HepG2 (cell line): ENCODE data around the gene NKX1-1. TPM values are rescaled to one million over a fixed set of nuclear protein-coding genes. Genes with fewer than 3 reads are reported as not detected.

ENCODE experiments used
- ATAC-seq: fragments of 200-7000 bp; cut with Tn5 transposase; 3 replicates; pipeline ENCODE4 v1.9.1; 2020; ENCODE audit warnings: mild to moderate bottlenecking, moderate library complexity
- BruUV-seq: library from RNA; stranded (reverse); fragments of 400-500 nt; replicated peaks from 2 replicates; lab custom pipeline; 2021; lab: Mats Ljungman, UMichigan
- CTCF ChIA-PET: fragments of 300-600 bp; formaldehyde crosslinking; extraction: SDS; loops from one replicate; lab custom pipeline; 2021; ENCODE audit warnings: low total read pairs, inconsistent platforms, low intra/inter-chr PET ratio; lab: Yijun Ruan, JAX
- POLR2A ChIA-PET: fragments of 350-600 bp; sonication (Branson Sonifier 250); formaldehyde crosslinking; loops from one replicate; lab custom pipeline; 2020; ENCODE audit warnings: antibody characterized with exemption, inconsistent platforms; lab: Yijun Ruan, JAX
- DNase-seq: peaks from one replicate; pipeline ENCODE4 v3.0.0-alpha.2; 2015; ENCODE audit warnings: low spot score
- FAIRE-seq: peaks from 3 replicates; lab custom pipeline; 2011; peaks lifted over from hg19 to GRCh38; lab: Jason Lieb, UNC
- H2AFZ ChIP-seq: one replicate; pipeline ENCODE4 v1.6.1; 2011; ENCODE audit warnings: low read length, inconsistent platforms
- H3K27ac ChIP-seq: fragments of 300-600 bp; 3 replicates; pipeline ENCODE4 v1.8.0; 2011; ENCODE audit warnings: mixed run types, mild to moderate bottlenecking, mixed read lengths, low read length, inconsistent platforms; ENCODE audit not compliant: insufficient read depth; ENCODE audit errors: extremely low read length
- H3K27me3 ChIP-seq, 2 experiments: fragments of 200-600 bp in 1 of 2; 2 replicates in 1 of 2; 3 replicates in 1 of 2; pipeline versions ENCODE4 v1.6.0 to v1.8.0; 2011; ENCODE audit warnings: low read length in 2 of 2, mild to moderate bottlenecking in 2 of 2, moderate library complexity in 2 of 2, inconsistent platforms in 1 of 2; ENCODE audit not compliant: insufficient read depth in 2 of 2, control insufficient read depth in 1 of 2
- H3K36me3 ChIP-seq, 2 experiments: fragments of 200-600 bp in 1 of 2; replicated peaks in 1 of 2; 2 replicates in 1 of 2; 3 replicates in 1 of 2; pipeline versions ENCODE4 v1.5.1 to v1.8.0; 2011; ENCODE audit warnings: low read length in 2 of 2, inconsistent platforms in 1 of 2; ENCODE audit not compliant: insufficient read depth in 2 of 2, control insufficient read depth in 1 of 2
- H3K4me1 ChIP-seq: 2 replicates; pipeline ENCODE4 v1.5.1; 2012; ENCODE audit warnings: low read length, inconsistent platforms; ENCODE audit not compliant: insufficient read depth
- H3K4me2 ChIP-seq: 2 replicates; pipeline ENCODE4 v1.6.0; 2011; ENCODE audit warnings: low read depth, low read length, inconsistent platforms
- H3K4me3 ChIP-seq, 3 experiments: fragments of 200-600 bp in 1 of 3; sonication (generic), shearing (Covaris generic) in 1 of 3; replicated peaks in 1 of 3; 2 replicates each; pipeline ENCODE4 v1.5.1; 2011 to 2016; ENCODE audit warnings: low read length in 3 of 3, inconsistent platforms in 2 of 3, low read depth in 2 of 3, mild to moderate bottlenecking in 2 of 3, control low read depth in 1 of 3, mixed read lengths in 1 of 3; ENCODE audit not compliant: insufficient read depth in 1 of 3
- H3K79me2 ChIP-seq: one replicate; pipeline ENCODE4 v1.6.1; 2011; ENCODE audit warnings: low read length, inconsistent platforms; ENCODE audit not compliant: insufficient read depth
- H3K9ac ChIP-seq: 2 replicates; pipeline ENCODE4 v1.6.0; 2011; ENCODE audit warnings: mild to moderate bottlenecking, low read depth, low read length, inconsistent platforms; ENCODE audit not compliant: insufficient read depth
- H3K9me3 ChIP-seq: 2 replicates; pipeline ENCODE4 v1.5.1; 2012; ENCODE audit warnings: mild to moderate bottlenecking, low read length
- H4K20me1 ChIP-seq: 2 replicates; pipeline ENCODE4 v1.6.0; 2011; ENCODE audit warnings: inconsistent platforms, mild to moderate bottlenecking, low read length, moderate library complexity; ENCODE audit not compliant: insufficient read depth
- CEBPB ChIP-seq: IDR thresholded peaks from 2 replicates; pipeline ENCODE4 v1.6.1; 2011; ENCODE audit warnings: low read depth, low read length, improper control_type of control experiment, borderline replicate concordance
- GATAD2A ChIP-seq: IDR thresholded peaks from 2 replicates; pipeline ENCODE4 v1.6.1; 2016
- PHF8 ChIP-seq: sonication (generic); formaldehyde crosslinking; IDR thresholded peaks from 2 replicates; pipeline ENCODE4 v1.5.0; 2020; ENCODE audit warnings: missing genetic modification reagents
- ZNF264 ChIP-seq: sonication (generic); formaldehyde crosslinking; IDR thresholded peaks from 2 replicates; pipeline ENCODE4 v1.4.0; 2020; ENCODE audit warnings: missing genetic modification reagents
- WGBS: methylation state at CpG from one replicate; pipeline ENCODE4 v1.1.6; 2017; ENCODE audit warnings: low lambda C conversion rate; 5-methylcytosine and 5-hydroxymethylcytosine counted together
- in situ Hi-C: cut with HindIII; loops from 2 replicates; pipeline ENCODE4 v1.10.0; 2017; ENCODE audit warnings: low pct_unique_long_range_greater_than_20kb; ENCODE audit not compliant: extremely low pct_ligation_motif_present
- intact Hi-C: fragments of 100-400 bp; cut with micrococcal nuclease; formaldehyde crosslinking; loops from one replicate; pipeline ENCODE4 v1.10.0; 2022; ENCODE audit not compliant: unreplicated experiment
- polyA plus RNA-seq, 8 experiments: library from polyadenylated mRNA; depleted of rRNA in 3 of 8; stranded (reverse) in 7 of 8; unstranded in 1 of 8; fragments of >200 nt; fragmentation: Illumina TruSeq in 4 of 8; extraction: Trizol in 4 of 8; gene quantifications; 2 replicates each; pipeline versions ENCODE4 v1.2.1 to v1.2.3, GENCODE V29; 2011 to 2016; ENCODE audit warnings: low read depth in 4 of 8, missing spikeins in 1 of 8, mixed read lengths in 1 of 8; ENCODE audit not compliant: insufficient read depth in 1 of 8
- total RNA-seq, 5 experiments: library from RNA; depleted of rRNA; stranded (reverse); fragments of >200 nt; fragmentation: Illumina TruSeq; extraction: Trizol; gene quantifications; 2 replicates each; pipeline ENCODE4 v1.2.3, GENCODE V29; 2016; ENCODE audit warnings: low read depth in 1 of 5
- TF ChIP-seq, protein P1 (sequence below): sonication (generic); formaldehyde crosslinking; IDR thresholded peaks from one replicate; pipeline ENCODE4 v1.5.1; 2020; ENCODE audit warnings: mild to moderate bottlenecking, missing genetic modification reagents; ENCODE audit errors: not compliant biosample characterization

Gene NKX1-1
- total and polyA plus RNA-seq, 2 of the 13 experiments (the other 11 are each of a cell fraction or from before 2014, with no cell fraction given), result not detected

DNA sequence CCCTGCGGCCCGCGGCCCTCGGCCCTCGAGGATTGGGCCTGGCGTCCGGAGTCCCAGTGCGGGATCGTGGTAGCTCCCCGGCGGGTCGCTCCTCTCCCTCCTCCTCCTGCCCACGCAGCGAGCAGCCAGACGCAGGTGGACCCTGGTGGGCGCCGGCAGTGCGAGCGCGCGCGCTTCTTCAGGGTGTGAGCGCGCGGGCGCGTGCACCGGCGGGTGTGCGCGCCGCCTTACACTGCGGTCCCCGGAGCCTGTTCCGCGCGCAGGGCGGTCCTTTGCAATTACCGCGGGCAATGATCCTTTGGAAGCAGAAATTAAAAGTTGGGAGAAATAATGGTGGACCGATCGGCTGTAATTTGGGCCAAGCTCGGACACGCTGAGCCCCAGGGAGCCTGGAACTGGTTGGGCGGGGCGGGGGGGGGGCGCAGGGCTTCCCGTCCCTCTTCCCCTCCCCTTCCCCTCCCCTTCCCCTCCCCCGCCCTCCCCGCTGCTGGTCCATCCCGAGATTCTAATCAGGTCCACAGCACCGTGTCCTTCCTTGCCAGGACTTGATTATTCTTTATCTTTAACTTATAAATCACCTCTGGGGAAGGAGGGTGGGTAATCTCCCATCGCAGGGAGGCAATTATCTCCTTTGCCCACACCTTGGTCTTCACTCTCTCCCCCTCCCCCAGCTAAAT lies 1.6 kb upstream of the NKX1-1 start:
- no peak overlapping the region for H3K4me3 ChIP-seq
- H2AFZ ChIP-seq, result no peak overlapping the region
- H3K4me1 ChIP-seq, result no peaks in the 10 kb centered on the region
- TF ChIP-seq, protein P1, sequence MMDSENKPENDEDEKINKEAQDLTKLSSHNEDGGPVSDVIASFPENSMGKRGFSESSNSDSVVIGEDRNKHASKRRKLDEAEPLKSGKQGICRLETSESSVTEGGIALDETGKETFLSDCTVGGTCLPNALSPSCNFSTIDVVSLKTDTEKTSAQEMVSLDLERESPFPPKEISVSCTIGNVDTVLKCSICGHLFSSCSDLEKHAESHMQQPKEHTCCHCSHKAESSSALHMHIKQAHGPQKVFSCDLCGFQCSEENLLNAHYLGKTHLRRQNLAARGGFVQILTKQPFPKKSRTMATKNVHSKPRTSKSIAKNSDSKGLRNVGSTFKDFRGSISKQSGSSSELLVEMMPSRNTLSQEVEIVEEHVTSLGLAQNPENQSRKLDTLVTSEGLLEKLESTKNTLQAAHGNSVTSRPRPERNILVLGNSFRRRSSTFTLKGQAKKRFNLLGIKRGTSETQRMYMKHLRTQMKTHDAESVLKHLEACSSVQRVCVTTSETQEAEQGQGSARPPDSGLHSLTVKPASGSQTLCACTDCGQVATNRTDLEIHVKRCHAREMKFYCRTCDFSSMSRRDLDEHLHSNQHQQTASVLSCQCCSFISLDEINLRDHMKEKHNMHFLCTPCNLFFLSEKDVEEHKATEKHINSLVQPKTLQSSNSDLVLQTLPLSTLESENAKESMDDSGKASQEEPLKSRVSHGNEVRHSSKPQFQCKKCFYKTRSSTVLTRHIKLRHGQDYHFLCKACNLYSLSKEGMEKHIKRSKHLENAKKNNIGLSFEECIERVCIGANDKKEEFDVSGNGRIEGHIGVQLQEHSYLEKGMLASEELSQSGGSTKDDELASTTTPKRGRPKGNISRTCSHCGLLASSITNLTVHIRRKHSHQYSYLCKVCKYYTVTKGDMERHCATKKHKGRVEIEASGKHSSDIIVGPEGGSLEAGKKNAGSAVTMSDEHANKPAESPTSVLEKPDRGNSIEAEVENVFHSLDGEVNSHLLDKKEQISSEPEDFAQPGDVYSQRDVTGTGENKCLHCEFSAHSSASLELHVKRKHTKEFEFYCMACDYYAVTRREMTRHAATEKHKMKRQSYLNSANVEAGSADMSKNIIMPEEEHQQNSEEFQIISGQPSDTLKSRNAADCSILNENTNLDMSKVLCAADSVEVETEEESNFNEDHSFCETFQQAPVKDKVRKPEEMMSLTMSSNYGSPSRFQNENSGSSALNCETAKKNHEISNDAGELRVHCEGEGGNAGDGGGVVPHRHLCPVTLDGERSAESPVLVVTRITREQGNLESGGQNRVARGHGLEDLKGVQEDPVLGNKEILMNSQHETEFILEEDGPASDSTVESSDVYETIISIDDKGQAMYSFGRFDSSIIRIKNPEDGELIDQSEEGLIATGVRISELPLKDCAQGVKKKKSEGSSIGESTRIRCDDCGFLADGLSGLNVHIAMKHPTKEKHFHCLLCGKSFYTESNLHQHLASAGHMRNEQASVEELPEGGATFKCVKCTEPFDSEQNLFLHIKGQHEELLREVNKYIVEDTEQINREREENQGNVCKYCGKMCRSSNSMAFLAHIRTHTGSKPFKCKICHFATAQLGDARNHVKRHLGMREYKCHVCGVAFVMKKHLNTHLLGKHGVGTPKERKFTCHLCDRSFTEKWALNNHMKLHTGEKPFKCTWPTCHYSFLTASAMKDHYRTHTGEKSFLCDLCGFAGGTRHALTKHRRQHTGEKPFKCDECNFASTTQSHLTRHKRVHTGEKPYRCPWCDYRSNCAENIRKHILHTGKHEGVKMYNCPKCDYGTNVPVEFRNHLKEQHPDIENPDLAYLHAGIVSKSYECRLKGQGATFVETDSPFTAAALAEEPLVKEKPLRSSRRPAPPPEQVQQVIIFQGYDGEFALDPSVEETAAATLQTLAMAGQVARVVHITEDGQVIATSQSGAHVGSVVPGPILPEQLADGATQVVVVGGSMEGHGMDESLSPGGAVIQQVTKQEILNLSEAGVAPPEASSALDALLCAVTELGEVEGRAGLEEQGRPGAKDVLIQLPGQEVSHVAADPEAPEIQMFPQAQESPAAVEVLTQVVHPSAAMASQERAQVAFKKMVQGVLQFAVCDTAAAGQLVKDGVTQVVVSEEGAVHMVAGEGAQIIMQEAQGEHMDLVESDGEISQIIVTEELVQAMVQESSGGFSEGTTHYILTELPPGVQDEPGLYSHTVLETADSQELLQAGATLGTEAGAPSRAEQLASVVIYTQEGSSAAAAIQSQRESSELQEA (CRISPR knock-in tag), result no peak
- no peak for TF ChIP-seq PHF8
- TF ChIP-seq ZNF264 (CRISPR knock-in tag), result no peak
- TF ChIP-seq GATAD2A (CRISPR knock-in tag), result no peak
- no peak for TF ChIP-seq CEBPB
- no peaks in the 10 kb centered on the region for H3K79me2 ChIP-seq
- POLR2A ChIA-PET, result no interaction called here
- no peak overlapping the region for H3K27ac ChIP-seq
- in situ Hi-C loops, result no loop called here
- intact Hi-C loops, result no loop called here
- FAIRE-seq, result no peak
- ATAC-seq, result no peak
- no peaks in the 10 kb centered on the region for H3K9me3 ChIP-seq
- peaks cover 0 to 2% of the 10 kb centered on the region in 2 experiments; a peak in 4 of 5 replicates for H3K27me3 ChIP-seq
- WGBS, result 58% methylated on average over 23 of the region's 53 CpGs
- H4K20me1 ChIP-seq, result no peaks in the 10 kb centered on the region
- BruUV-seq, result no TSS peak
- H3K4me2 ChIP-seq, result no peak overlapping the region
- H3K36me3 ChIP-seq, result no peaks in the 10 kb centered on the region
- H3K9ac ChIP-seq, result no peak overlapping the region
- DNase-seq, result no peak
- CTCF ChIA-PET, result no interaction called here
